CD4-positive, alpha-beta T cell treated with Interleukin-6 for 4 hours (primary cell): ENCODE results near the gene MAP3K20.
"Not testable (repeated sequence)": the region's sequence is repeated elsewhere in the genome, so short reads cannot be mapped to it uniquely, and the experiment has no call there.

ENCODE experiments used
- DNase-seq: peaks from one replicate; pipeline ENCODE4 v3.0.0-alpha.2; 2020; ENCODE audit warnings: mixed read lengths

MAP3K20 gene

DNA sequence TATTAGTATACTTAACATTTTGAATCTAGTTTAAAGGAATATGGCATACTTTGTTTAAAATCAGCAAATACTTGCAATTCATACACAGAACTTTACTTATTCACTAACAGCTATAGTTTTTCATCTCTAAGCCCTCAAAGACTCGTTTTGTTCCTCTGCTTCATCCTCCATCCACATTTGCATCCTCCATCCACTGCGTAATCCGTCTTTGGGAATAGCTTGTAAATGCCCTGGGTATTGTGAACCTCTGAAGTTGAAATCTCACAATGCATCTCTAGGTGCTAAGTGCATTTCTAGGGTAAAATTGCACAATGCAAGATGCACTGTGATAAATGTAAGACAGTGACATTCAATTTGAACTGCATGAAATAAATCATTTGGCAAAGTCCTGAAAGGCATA is 163.2 kb downstream of the MAP3K20 start:
- DNase-seq, result no peak

- DNase-seq, result no peak
Measured at GRCh38 chr2:173239644-173240043, 164.0 kb downstream of the MAP3K20 start.

- no peak for DNase-seq
Measured at GRCh38 chr2:173240083-173240482, 164.4 kb downstream of the MAP3K20 start.

DNA sequence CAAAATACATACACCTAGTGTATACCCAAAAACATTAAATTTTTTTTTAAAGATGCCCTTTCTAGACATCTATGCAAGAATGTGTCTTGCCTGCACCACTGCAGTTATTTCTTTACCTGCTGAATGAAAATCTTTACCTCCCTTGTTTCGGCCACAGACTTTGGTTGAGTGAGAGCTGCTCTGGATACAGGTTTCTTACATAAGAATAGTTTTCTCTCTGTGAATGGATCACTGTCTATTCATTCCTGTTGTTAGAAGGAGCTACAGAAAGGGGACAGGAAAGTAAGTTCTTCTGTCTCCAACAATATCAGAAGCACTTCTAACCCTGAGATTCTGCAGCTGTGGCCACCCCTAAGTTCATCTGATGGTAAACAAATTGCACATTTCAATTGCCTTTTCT is 166.0 kb downstream of the MAP3K20 start:
- no peak for DNase-seq

DNA sequence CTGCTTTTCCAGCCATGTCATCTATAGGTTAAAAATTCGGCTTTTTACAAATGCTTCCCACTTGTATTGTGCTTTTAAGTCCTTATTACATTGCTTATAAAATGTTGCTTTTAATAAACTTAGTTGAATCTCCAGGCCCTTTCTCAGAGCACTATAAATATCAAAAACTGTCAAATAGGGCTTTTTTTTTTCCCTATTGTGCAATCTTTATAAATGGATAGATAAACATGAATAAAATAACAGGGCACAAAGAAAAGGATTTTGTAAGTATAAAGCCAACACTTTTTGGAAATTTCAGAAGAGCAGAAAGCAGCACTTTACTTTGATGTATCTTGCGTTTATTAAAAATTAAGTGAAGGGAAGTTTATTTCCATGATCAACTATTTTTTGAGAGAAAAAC is 171.5 kb downstream of the MAP3K20 start:
- DNase-seq, result no peak

DNA sequence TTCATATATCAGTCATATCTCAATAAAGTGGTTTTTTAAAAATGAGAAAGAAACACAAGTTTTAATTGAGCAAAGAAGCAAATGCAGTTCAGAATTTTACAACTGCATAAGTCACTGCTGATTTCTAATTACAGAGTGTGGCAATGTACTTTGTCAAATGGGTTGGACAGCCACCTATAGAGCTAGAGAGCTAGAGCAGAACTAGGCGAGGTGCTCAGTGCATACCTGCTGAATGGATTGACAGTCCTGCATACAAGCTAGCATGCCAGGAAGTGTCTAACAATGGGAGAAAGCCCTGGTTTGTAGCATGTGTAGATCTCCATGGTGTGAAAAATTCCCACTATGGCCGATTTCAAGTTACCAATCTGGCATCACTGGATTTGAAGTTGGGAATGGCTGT is 172.7 kb downstream of the MAP3K20 start:
- DNase-seq, result no peak

DNA sequence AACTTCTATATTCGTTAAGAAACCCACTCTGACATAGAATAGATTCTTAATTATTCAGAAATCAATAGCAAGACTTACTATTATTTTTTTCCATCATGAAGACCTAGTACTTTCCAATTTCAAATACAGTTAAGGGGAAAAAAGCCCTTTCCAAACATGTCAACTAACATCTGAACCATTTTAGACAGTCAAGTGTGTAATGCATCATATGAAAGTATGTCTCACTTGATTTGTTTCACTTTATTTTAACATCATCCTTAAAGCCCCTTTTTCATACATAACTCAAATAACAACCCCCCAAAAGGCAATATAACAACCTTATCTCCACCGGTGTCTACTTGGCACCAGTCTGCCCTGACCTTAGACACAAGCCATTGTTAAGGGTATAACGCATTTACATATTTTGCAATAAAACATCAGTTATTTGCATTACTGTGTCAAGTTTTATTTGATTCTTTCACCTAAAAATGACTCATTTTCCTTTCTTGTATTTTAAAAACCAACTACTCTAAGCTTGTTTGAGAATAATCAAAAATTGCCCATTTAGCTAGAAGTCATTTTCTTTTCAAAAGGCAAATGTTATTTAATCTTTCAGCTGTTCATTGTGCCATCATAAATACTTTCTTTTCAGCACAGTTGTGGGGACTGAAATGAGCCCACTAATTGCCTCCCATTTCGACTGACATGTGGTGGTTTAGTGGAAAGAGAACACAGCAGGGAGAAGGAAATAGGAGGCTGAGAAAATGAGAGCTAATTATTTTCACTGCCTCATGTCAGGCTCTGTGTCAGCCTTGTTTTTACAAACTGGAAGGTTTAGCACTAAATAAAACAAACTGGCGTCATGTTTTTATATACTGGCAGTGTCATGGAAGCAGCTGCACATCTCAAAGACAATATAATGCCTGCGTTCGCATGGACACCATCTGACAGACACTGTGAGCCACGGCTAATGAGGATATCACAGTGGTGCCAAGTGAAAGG is 174.3 kb downstream of the MAP3K20 start:
- no peak for DNase-seq

DNA sequence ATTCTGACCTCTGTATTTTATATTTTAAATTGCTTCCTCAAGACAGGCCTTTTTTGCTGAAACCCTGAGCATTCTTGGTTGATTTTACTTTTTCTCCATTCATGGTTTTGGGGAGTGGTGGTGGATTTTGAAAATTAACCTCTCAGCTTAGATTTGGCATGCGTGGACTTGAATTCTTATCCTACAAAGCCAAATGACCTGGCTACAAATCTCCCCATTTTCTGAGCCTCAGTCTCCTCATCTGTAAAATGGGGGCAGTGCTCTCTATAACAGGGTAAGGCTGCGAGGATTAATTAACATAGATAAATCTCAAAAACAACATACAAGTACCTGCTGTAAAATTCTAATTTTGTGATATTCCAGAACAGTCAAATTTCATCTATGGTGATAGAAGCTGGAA is 175.6 kb downstream of the MAP3K20 start:
- DNase-seq, result no peak

GRCh38 chr2:173252581-173252980 is 176.9 kb downstream of the MAP3K20 start:
- DNase-seq, result no peak

DNA sequence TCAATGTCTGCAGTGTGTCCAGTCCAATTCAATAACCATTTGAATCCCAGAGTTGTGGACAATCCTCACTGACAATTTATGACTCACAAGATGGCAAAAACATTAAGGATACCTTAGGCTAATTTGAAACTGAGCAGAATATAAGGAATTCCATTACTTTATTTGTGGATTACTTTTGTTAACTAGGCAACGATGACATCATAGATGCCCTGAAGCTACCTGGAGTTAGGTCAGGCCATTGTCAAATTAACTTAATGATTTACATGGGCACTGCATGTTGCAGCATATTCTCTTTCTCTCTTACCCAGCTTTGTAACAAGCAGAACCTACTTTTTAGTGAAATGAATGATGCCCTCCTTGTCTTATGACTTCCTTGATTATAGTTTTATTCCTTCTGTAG is 179.0 kb downstream of the MAP3K20 start:
- DNase-seq, result no peak

DNA sequence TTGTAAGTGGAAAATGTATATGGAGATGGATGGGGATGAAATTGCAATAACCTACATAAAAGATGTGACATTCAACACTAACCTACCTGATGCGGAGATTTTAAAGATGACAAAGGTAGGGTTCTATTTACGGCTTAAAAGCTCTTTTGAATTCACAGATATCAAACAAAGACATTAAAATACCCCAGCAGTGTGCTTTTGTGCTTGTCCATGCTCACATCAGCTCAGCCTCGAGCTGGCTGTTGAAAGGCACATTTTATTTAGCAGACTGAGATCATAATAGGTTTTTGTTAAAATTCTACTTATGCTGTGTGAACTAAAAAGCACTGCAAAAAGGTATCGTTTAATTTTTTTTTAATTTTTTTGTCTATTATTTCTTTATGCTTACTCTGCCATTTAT is 183.1 kb downstream of the MAP3K20 start:
- DNase-seq, result no peak

- DNase-seq, result not testable (repeated sequence)
Measured at GRCh38 chr2:173262356-173262755, 186.7 kb downstream of the MAP3K20 start.

DNA sequence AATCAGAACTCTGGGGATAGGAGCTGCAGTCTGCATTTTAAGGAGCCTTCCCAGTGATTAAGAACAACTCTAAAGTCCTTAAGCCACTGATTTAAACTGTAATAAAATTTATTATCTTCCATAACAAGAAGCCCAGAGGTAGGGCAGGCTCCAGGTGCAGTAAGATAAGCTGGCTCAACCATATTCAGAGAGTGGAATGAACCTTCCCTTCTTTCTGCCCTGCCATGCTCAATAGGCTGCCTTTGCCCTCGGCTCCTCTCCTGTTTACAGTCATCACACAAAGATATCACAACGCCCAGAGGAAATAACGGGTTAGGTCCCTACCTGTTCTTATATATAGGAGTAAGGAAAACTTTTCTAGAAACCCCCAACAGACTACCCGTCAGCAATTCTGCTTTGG is 188.5 kb downstream of the MAP3K20 start:
- no peak for DNase-seq

DNA sequence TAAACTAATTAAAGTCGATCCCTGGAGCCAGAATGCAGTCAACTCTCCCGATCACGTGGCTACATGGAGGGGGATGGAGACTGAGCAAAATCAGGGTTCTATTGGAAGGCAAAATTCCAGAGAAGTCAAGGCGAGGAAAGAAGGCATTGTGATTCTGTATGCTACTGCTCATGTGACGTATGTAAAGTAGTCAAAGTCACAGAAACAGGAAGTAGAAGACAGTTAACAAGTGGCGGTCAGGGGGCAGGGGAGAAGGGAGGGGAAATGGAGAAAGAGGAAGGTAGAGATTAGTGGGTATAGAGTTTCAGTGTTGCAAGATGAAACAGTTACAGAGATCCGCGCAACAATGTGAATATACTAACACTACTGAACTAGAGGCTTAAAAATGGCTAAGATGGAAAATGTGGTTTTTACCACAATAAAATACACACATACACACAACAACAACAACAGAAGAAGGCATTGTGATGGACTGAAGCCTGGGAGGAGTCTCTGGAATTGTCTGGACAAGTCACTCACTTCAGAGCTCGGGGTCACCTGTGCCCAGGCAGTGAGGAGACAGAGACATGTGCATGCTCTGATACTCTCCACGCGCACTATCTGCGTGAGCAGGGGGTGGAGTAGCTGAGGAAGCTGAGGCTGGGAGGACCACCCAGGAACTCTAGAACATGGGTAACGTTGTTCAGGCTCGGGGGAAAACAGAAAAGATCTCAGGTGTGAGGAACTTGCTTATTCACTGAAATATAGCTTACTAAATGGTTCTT is 189.1 kb downstream of the MAP3K20 start:
- DNase-seq, result peak; percentile 9

DNA sequence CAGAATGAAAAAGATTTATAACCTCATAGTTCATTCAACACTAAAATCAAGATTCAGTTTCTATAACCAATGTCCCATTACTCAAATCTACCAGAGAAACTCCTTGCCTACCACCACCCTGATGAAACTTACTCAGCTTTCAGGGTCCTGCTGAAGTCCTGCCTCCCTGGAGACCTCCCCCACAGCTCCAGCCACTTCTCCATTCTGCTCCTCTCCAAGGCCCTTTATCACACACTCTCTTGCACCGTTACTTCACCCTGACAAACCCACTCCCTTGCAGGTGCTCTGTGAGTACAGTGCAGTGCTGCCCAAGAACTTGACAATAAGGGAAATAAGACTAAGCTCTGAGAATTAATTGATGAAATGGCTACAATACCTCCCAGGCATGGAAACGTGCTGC is 195.5 kb downstream of the MAP3K20 start:
- DNase-seq, result no peak

DNA sequence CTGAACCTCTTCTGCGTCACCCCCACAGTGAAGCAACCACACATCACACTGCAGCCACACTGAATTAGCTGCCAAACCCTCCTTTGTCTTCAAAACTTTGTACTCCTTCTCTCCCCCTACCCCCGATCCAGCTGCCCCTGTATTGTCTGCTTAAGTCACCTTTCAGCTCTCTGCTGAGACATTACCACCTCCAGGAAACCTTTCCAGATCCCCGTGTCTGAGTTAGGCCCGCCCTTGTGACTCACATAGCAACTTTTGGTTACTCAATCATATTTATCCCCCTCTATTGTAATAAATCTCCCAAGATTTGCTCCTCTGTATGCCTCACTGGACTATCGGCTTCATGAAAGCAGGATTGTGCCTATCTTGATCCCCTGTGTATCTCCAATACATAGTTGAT is 196.2 kb downstream of the MAP3K20 start:
- DNase-seq, result no peak

DNA sequence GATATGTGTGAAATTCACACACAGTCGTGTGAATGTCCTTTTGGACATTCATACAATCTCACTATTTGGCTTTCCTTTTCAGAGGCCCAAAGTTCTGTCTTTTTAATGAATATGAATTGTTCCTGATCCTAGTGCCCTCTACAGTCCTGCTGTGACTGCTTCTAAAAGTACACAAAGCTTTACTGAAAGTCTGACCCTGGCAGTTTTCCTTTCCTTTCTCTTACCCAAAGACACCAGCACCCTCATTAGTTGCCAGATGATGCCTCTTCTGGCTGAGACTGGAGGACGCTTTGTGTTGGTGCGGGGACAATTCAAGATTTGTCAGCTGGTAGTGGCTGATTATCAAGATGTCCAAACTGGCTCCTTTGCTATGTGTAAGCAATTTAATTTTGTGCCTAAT is 197.2 kb downstream of the MAP3K20 start:
- DNase-seq, result no peak

- DNase-seq, result no peak
Measured at GRCh38 chr2:173278794-173279526, 203.3 kb downstream of the MAP3K20 start.

GRCh38 chr2:173279527-173279868 is 203.9 kb downstream of the MAP3K20 start:
- no peak for DNase-seq

- DNase-seq, result no peak
Measured at GRCh38 chr2:173280853-173281252, 205.2 kb downstream of the MAP3K20 start.

- not testable (repeated sequence) for DNase-seq
Measured at GRCh38 chr2:173281898-173282297, 206.3 kb downstream of the MAP3K20 start.

- no peak for DNase-seq
Measured at GRCh38 chr2:173282795-173283545, 207.3 kb downstream of the MAP3K20 start.
